WTC11 (cell line): ENCODE data around the gene RBL1. TPM values are rescaled to one million over a fixed set of nuclear protein-coding genes. Genes with fewer than 3 reads are reported as not detected.
"Not testable (repeated sequence)": the region's sequence is repeated elsewhere in the genome, so short reads cannot be mapped to it uniquely, and the experiment has no call there.

Source experiments
- ATAC-seq: fragments of 200-7000 bp; cut with Tn5 transposase; 2 replicates; pipeline ENCODE4 v1.10.0; 2021; ENCODE audit warnings: mild to moderate bottlenecking, moderate library complexity
- CTCF ChIA-PET: fragments of 300-600 bp; sonication (Branson Sonifier 250); formaldehyde crosslinking; loops from one replicate; lab custom pipeline; 2021; ENCODE audit warnings: antibody characterized with exemption; lab: Charles Lee
- POLR2A ChIA-PET: fragments of 350-600 bp; sonication (Branson Sonifier 250); formaldehyde crosslinking; loops from one replicate; lab custom pipeline; 2021; ENCODE audit warnings: antibody characterized with exemption; lab: Charles Lee
- DNase-seq: peaks from one replicate; pipeline ENCODE4 v3.0.0; 2021; ENCODE audit warnings: low spot score
- H3K27ac Mint-ChIP-seq: 2 replicates; pipeline ENCODE4 v1.8.0; 2021; ENCODE audit warnings: mixed read lengths
- H3K27me3 Mint-ChIP-seq: 2 replicates; pipeline ENCODE4 v1.8.0; 2021; ENCODE audit warnings: low read depth, mild to moderate bottlenecking, moderate library complexity, mixed read lengths
- H3K36me3 Mint-ChIP-seq: 2 replicates; pipeline ENCODE4 v1.8.0; 2021; ENCODE audit warnings: mixed read lengths
- H3K4me1 Mint-ChIP-seq: 2 replicates; pipeline ENCODE4 v1.8.0; 2022; ENCODE audit warnings: mixed read lengths
- H3K4me3 Mint-ChIP-seq: 2 replicates; pipeline ENCODE4 v1.8.0; 2021; ENCODE audit warnings: mild to moderate bottlenecking, moderate library complexity, mixed read lengths
- H3K9me3 Mint-ChIP-seq: 2 replicates; pipeline ENCODE4 v1.8.0; 2021; ENCODE audit warnings: mixed read lengths
- FOXP1 ChIP-seq: sonication (generic); formaldehyde crosslinking; IDR thresholded peaks from 2 replicates; pipeline ENCODE4 v1.8.0; 2022; ENCODE audit warnings: missing genetic modification reagents, mild to moderate bottlenecking, moderate library complexity, borderline replicate concordance
- NFATC4 ChIP-seq: fragments of 250-450 bp; sonication (Bioruptor Pico); IDR thresholded peaks from 2 replicates; pipeline ENCODE4 v1.9.0; 2021; ENCODE audit warnings: mild to moderate bottlenecking
- NFE2L1 ChIP-seq: sonication (generic); formaldehyde crosslinking; IDR thresholded peaks from 2 replicates; pipeline ENCODE4 v1.8.1; 2023; ENCODE audit warnings: missing genetic modification reagents
- SMAD3 ChIP-seq: sonication (generic); formaldehyde crosslinking; IDR thresholded peaks from 2 replicates; pipeline ENCODE4 v1.8.0; 2022; ENCODE audit warnings: missing genetic modification reagents, mild to moderate bottlenecking, borderline replicate concordance
- SOX15 ChIP-seq: fragments of 250-450 bp; sonication (Bioruptor Pico); IDR thresholded peaks from 2 replicates; pipeline ENCODE4 v1.9.0; 2021; ENCODE audit warnings: mild to moderate bottlenecking
- SP1 ChIP-seq: sonication (generic); formaldehyde crosslinking; conservative IDR thresholded peaks from 2 replicates; pipeline ENCODE4 v1.8.1; 2022; ENCODE audit warnings: missing genetic modification reagents
- total RNA-seq: library from RNA; stranded (reverse); gene quantifications from 3 replicates; pipeline ENCODE4 v1.2.3, GENCODE V29; 2021
- TF ChIP-seq, protein P1 (sequence below): sonication (generic); formaldehyde crosslinking; IDR thresholded peaks from 2 replicates; pipeline ENCODE4 v1.8.1; 2022; ENCODE audit warnings: low read depth, missing genetic modification reagents, borderline replicate concordance
- TF ChIP-seq, protein P2 (sequence below): sonication (generic); formaldehyde crosslinking; IDR thresholded peaks from 2 replicates; pipeline ENCODE4 v1.8.1; 2023; ENCODE audit warnings: mild to moderate bottlenecking, missing genetic modification reagents
- TF ChIP-seq, protein P3 (sequence below): sonication (generic); formaldehyde crosslinking; IDR thresholded peaks from 2 replicates; pipeline ENCODE4 v1.8.1; 2022; ENCODE audit warnings: low read depth, mild to moderate bottlenecking, moderate library complexity, missing genetic modification reagents, borderline replicate concordance
- TF ChIP-seq, protein P4 (sequence below): sonication (generic); formaldehyde crosslinking; IDR thresholded peaks from 2 replicates; pipeline ENCODE4 v1.8.1; 2023; ENCODE audit warnings: mild to moderate bottlenecking, moderate library complexity, missing genetic modification reagents
- TF ChIP-seq, protein P5 (sequence below): sonication (generic); formaldehyde crosslinking; IDR thresholded peaks from 2 replicates; pipeline ENCODE4 v1.8.0; 2022; ENCODE audit warnings: mild to moderate bottlenecking, missing genetic modification reagents
- TF ChIP-seq, protein P6 (sequence below): fragments of 250-450 bp; sonication (Bioruptor Pico); conservative IDR thresholded peaks from 2 replicates; pipeline ENCODE4 v1.9.0; 2021; ENCODE audit warnings: mild to moderate bottlenecking

RBL1 gene
- total RNA-seq, 1 experiment from 2014 or later = 11.1 TPM

DNA sequence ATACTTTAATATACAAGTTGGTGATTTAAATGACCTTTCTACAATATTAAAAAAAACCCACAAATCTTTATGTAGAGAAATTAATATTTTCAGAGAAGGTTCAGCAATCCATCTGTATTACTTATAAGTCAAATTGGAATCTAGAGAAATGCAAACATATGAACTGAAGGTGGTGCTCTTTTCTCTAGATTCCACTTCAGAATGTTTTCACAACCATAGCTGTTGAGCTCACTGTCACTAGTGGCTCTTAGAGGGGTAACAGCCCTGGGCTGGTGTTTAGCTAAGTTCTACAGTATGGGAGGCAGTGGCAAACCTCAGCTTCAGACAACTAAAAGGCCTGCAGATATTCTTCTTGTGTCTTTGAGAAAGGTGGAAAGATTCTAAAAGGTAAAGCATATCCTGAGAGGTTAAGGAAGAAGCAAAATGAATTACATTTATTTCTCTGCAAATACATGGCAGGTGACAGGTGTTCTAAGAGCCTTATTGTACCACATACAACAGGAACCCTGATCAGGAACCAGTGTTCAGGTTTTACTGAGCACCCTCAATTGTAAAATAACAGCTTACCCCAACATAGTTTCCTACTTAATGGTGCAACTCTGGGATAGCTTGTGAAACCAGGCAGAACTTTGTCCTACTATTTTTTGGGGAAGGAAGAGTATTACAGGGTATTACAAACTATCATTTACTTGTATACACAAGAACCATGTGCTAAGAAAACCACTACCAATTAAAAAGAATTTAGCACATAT lies 87.7 kb downstream of the RBL1 start:
- ATAC-seq (no peak), DNase-seq (no peak)
- Mint-ChIP-seq H3K27me3 (no peaks in the 10 kb centered on the region), H3K4me1 (no peaks in the 10 kb centered on the region), H3K27ac (no peak overlapping the region), H3K36me3 (peaks cover 28% of the 10 kb centered on the region), H3K9me3 (peaks cover 11% of the 10 kb centered on the region), H3K4me3 (no peak overlapping the region)
- TF ChIP-seq NFATC4 (CRISPR knock-in tag) (no peak), SMAD3 (CRISPR knock-in tag) (no peak), SOX15 (no peak), FOXP1 (CRISPR knock-in tag) (no peak), SP1 (CRISPR knock-in tag) (no peak), NFE2L1 (CRISPR knock-in tag) (no peak)
- TF ChIP-seq, protein P1, sequence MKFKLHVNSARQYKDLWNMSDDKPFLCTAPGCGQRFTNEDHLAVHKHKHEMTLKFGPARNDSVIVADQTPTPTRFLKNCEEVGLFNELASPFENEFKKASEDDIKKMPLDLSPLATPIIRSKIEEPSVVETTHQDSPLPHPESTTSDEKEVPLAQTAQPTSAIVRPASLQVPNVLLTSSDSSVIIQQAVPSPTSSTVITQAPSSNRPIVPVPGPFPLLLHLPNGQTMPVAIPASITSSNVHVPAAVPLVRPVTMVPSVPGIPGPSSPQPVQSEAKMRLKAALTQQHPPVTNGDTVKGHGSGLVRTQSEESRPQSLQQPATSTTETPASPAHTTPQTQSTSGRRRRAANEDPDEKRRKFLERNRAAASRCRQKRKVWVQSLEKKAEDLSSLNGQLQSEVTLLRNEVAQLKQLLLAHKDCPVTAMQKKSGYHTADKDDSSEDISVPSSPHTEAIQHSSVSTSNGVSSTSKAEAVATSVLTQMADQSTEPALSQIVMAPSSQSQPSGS (CRISPR knock-in tag) = no peak
- TF ChIP-seq, protein P2, sequence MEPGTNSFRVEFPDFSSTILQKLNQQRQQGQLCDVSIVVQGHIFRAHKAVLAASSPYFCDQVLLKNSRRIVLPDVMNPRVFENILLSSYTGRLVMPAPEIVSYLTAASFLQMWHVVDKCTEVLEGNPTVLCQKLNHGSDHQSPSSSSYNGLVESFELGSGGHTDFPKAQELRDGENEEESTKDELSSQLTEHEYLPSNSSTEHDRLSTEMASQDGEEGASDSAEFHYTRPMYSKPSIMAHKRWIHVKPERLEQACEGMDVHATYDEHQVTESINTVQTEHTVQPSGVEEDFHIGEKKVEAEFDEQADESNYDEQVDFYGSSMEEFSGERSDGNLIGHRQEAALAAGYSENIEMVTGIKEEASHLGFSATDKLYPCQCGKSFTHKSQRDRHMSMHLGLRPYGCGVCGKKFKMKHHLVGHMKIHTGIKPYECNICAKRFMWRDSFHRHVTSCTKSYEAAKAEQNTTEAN (CRISPR knock-in tag) = no peak
- TF ChIP-seq, protein P3, sequence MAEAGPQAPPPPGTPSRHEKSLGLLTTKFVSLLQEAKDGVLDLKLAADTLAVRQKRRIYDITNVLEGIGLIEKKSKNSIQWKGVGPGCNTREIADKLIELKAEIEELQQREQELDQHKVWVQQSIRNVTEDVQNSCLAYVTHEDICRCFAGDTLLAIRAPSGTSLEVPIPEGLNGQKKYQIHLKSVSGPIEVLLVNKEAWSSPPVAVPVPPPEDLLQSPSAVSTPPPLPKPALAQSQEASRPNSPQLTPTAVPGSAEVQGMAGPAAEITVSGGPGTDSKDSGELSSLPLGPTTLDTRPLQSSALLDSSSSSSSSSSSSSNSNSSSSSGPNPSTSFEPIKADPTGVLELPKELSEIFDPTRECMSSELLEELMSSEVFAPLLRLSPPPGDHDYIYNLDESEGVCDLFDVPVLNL = no peak
- TF ChIP-seq, protein P4, sequence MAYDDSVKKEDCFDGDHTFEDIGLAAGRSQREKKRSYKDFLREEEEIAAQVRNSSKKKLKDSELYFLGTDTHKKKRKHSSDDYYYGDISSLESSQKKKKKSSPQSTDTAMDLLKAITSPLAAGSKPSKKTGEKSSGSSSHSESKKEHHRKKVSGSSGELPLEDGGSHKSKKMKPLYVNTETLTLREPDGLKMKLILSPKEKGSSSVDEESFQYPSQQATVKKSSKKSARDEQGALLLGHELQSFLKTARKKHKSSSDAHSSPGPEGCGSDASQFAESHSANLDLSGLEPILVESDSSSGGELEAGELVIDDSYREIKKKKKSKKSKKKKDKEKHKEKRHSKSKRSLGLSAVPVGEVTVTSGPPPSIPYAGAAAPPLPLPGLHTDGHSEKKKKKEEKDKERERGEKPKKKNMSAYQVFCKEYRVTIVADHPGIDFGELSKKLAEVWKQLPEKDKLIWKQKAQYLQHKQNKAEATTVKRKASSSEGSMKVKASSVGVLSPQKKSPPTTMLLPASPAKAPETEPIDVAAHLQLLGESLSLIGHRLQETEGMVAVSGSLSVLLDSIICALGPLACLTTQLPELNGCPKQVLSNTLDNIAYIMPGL (CRISPR knock-in tag) = no peak
- TF ChIP-seq, protein P5, sequence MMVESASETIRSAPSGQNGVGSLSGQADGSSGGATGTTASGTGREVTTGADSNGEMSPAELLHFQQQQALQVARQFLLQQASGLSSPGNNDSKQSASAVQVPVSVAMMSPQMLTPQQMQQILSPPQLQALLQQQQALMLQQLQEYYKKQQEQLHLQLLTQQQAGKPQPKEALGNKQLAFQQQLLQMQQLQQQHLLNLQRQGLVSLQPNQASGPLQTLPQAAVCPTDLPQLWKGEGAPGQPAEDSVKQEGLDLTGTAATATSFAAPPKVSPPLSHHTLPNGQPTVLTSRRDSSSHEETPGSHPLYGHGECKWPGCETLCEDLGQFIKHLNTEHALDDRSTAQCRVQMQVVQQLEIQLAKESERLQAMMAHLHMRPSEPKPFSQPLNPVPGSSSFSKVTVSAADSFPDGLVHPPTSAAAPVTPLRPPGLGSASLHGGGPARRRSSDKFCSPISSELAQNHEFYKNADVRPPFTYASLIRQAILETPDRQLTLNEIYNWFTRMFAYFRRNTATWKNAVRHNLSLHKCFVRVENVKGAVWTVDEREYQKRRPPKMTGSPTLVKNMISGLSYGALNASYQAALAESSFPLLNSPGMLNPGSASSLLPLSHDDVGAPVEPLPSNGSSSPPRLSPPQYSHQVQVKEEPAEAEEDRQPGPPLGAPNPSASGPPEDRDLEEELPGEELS (CRISPR knock-in tag) = no peak
- TF ChIP-seq, protein P6, sequence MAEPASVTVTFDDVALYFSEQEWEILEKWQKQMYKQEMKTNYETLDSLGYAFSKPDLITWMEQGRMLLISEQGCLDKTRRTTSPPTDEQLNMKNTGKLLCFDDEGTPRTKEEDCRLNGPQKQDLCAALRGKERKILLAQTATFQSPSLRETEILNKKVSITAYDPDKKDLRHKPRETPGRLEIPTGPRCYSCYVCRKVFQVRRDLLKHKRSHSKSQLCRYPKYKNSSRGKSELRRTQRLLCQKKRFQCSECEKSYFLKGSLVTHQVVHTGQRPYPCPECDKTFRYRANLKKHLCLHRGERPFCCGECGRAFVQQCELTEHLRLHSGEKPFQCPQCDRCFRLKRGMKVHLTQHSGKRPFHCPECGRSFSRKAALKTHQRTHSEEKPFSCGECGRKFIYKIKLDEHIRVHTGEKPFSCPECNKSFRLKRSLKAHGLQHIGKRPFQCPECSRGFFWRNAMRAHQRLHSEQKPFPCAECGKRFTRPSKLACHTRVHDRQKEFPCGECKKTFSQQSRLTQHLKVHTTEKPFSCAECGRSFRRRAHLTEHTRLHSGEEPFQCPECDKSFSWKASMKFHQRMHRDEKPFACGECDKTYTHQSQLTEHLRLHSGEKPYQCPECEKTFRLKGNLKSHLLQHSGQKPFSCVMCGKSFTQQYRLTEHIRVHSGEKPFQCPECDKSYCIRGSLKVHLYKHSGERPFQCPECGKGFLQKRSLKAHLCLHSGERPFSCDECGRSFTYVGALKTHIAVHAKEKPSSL (CRISPR knock-in tag) = no peak
- CTCF ChIA-PET = interaction anchor here (0.6 to 0.9 kb wide), 2 partner anchors 9 to 29 kb away, joined by 3 read pairs; no protein-coding TSS in a partner anchor
- POLR2A ChIA-PET = no interaction called here

DNA sequence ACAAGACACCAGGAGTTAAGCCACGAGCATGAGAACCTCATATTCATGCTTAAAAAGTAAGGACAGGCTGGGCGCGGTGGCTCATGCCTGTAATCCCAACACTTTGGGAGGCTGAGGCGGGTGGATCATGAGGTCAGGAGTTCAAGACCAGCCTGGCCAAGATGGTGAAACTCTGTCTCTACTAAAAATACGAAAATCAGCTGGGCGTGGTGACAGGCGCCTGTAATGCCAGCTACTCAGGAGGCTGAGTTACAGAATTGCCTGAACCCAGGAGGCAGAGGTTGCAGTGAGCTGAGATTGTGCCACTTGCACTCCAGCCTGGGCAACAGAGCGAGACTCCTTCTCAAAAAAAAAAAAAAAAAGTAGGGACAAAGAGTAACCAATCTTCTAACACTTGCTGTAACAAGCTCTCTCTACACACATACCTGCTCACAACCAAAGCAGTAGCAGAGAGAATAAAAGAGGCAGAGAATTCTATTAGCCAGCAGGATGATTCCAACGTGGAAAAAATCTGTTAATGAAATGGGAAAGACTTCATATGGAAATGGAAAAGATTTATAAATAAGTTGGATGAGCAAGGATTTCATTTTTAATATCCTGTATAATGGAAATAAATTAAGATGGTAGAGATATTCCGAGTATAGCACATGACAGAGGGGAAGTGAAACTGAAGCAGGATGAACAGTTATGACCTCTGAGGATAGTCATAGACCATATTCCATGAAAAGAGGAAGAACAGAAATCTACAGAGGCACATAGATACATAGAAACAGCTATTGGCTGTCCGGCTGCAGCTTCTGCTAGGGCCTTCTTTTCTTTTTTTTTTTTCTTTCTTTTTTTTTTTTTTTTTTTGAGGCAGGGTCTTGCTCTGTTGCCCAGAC lies 90.5 kb downstream of the RBL1 start:
- H3K36me3 Mint-ChIP-seq = peaks cover 23% of the 10 kb centered on the region
- H3K27me3 Mint-ChIP-seq, H3K9me3 Mint-ChIP-seq, H3K27ac Mint-ChIP-seq, DNase-seq, ATAC-seq, H3K4me3 Mint-ChIP-seq, H3K4me1 Mint-ChIP-seq: not testable (repeated sequence)
- ChIA-PET CTCF (interaction anchor here (0.7 kb wide), 1 partner anchor 25 kb away, joined by 3 read pairs; no protein-coding TSS in a partner anchor), POLR2A (interaction anchor here (0.6 kb wide), 1 partner anchor 213 kb away, joined by 5 read pairs; no protein-coding TSS in a partner anchor)

DNA sequence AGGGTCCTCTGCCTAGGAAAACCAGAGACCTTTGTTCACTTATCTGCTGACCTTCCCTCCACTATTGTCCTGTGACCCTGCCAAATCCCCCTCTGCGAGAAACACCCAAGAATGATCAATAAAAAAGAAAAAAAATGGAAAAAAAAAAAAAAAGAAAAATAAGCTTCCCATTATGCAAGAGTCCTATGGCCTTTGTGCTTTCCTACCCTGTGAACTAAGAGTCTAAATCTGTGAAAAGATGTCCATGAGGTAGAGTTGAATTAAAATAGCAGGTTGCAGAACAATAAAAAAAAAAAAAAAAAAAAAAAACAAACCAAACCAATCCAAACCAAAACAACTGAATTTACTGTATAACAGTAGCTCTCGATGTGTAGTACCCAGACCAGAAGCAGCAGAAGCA lies 94.2 kb downstream of the RBL1 start:
- H3K36me3 Mint-ChIP-seq = peaks cover 45% of the 10 kb centered on the region
- H3K4me1 Mint-ChIP-seq, H3K27me3 Mint-ChIP-seq, H3K9me3 Mint-ChIP-seq, ATAC-seq, H3K4me3 Mint-ChIP-seq, DNase-seq, POLR2A ChIA-PET, CTCF ChIA-PET, H3K27ac Mint-ChIP-seq: not testable (repeated sequence)

DNA sequence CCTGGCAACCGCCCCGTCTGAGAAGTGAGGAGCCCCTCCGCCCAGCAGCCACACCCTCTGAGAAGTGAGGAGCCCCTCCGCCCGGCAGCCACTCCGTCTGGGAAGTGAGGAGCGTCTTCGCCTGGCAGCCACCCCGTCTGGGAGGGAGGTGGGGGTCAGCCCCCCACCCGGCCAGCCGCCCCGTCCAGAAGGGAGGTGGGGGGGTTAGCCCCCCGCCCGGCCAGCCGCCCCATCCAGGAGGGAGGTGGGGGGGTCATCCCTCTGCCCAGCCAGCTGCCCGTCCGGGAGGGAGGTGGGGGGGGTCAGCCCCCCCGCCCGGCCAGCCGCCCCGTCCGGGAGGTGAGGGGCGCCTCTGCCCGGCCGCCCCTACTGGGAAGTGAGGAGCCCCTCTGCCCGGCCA lies 95.6 kb downstream of the RBL1 start:
- Mint-ChIP-seq H3K9me3 (peaks cover 14% of the 10 kb centered on the region), H3K36me3 (peaks cover 56% of the 10 kb centered on the region)
- H3K27ac Mint-ChIP-seq, DNase-seq, POLR2A ChIA-PET, H3K4me1 Mint-ChIP-seq, H3K27me3 Mint-ChIP-seq, ATAC-seq, CTCF ChIA-PET, H3K4me3 Mint-ChIP-seq: not testable (repeated sequence)
